ENCODE results near the gene RIC1.

- TF ChIP-seq CTCF (IDR thresholded peaks at IDR 0.05; ENCODE audit: insufficient read depth, low read length): no peak
- no peak for TF ChIP-seq REST (IDR thresholded peaks at IDR 0.05; ENCODE audit: insufficient replicate concordance, low read depth)
Measured at GRCh38 chr9:5670079-5670478, 41.2 kb downstream of the RIC1 start.

Measured in HL-60 (cell line).